ENCODE results near the gene ALPP.
"Not testable (repeated sequence)": the region's sequence is repeated elsewhere in the genome, so short reads cannot be mapped to it uniquely, and the experiment has no call there.

The ALPP gene

GRCh38 chr2:232341061-232341738 lies 37.4 kb upstream of the ALPP start:
- DNase-seq (ENCODE audit: low spot score) = no peak

- no peak for DNase-seq (ENCODE audit: low spot score)
Measured at GRCh38 chr2:232341739-232342126, 36.8 kb upstream of the ALPP start.

DNA sequence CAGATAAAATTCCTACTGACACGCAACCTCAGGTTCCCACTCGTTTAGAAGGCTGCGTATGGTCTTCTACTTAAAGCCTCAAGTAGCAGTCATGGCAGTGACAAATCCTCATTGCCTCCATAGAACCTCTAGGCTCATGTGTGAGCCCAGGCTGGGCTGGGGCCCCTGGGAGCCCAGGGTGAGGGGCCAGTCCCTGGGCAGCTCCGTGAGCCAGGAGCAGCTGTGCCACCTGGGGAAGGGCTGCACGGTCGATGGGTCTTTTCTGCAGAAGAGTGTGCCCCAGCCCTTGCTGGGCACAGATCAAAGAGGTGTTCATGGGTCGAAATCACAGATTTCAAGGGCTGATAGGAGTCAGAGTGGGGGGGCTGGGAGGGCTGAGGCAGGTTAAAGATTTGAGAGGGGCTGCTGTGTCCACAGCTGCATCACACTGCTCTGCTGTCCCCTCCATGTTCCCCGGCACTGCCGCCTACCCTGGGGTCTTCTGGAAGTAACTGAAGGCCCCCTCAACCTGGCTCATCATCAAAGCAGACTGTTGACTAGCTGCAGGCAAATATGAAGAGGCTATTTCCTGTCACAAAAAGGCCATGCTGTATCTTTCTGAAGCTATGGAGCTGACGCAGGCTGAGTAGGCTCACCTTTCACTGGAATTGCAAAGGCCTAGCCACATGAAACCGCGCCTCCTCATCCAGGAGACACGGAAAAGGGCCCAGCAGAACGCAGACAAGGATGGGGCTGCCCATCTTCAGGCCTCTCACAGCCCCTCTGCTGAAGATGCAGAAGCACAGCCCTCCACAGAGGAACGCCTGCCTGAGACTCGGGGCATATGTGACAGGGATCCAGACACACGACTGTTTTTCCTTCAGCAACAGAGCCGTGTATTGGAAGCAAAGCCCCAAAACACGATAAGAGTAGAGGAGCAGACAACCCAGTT lies 35.7 kb upstream of the ALPP start:
- no peak for DNase-seq (ENCODE audit: low spot score)

GRCh38 chr2:232343821-232344220 lies 34.7 kb upstream of the ALPP start:
- DNase-seq (ENCODE audit: low spot score) = no peak

- DNase-seq (ENCODE audit: low spot score) = no peak
Measured at GRCh38 chr2:232345251-232345650, 33.3 kb upstream of the ALPP start.

DNA sequence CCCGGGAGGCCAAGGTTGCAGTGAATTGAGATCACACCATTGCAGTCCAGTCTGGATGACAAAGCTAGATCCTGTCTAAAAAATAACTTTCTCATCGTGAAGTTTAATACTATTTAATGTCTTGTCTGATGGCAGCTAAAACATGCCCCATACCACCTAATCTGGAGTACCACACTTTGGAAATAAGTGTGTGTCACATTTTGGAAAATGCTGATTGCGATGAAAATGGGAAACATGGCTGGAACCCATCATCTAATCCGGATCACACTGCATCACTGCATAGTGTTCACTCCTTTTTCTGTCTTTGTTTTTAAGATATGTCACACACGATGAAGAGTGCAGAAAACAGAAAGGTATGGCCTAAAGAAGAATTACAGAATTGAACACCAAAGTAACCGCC lies 31.2 kb upstream of the ALPP start:
- DNase-seq (ENCODE audit: low spot score) = no peak

DNA sequence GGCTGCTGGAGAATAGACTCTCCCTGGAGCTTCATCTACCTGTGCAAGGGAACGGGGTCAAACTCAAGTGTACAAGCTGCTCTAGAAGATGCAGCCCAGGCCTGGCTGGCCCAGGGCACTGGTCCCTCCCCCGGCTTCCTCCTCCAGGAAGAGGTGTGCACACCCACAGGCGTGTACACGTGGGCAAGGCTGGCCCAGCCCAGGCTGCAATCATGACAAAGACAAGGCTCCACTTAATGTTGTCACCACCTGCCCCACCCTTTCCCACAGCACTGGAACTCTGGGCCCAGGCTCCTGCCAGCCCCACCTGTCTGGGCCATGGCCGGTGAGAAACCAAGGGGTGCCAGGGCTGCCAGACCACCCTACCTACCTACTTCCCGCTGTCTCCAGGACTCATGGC lies 29.6 kb upstream of the ALPP start:
- DNase-seq (ENCODE audit: low spot score) = peak; percentile 81

DNA sequence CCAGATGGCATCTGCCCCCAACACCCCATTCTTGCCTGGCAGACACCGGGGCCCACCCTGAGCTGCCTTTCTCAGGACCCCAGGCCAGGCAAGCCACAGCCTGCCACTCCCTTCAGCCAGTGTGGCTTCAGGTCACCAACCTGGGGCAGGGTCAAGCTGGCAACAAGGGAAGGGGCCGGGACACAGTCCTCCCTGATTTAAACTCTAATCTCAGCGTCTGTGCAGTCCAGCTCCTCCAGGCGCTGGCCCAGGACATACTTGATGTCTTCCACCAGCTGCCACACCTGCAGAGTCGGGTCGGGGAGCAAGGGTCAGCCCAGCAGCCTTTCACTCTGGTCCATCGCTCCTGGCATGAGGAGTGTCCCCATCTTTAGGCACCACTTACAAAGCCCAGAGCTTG lies 29.0 kb upstream of the ALPP start:
- DNase-seq (ENCODE audit: low spot score) = no peak

- no peak for DNase-seq (ENCODE audit: low spot score)
Measured at GRCh38 chr2:232349946-232350635, 28.5 kb upstream of the ALPP start.

GRCh38 chr2:232350804-232351685 lies 27.5 kb upstream of the ALPP start:
- DNase-seq (ENCODE audit: low spot score) = no peak

DNA sequence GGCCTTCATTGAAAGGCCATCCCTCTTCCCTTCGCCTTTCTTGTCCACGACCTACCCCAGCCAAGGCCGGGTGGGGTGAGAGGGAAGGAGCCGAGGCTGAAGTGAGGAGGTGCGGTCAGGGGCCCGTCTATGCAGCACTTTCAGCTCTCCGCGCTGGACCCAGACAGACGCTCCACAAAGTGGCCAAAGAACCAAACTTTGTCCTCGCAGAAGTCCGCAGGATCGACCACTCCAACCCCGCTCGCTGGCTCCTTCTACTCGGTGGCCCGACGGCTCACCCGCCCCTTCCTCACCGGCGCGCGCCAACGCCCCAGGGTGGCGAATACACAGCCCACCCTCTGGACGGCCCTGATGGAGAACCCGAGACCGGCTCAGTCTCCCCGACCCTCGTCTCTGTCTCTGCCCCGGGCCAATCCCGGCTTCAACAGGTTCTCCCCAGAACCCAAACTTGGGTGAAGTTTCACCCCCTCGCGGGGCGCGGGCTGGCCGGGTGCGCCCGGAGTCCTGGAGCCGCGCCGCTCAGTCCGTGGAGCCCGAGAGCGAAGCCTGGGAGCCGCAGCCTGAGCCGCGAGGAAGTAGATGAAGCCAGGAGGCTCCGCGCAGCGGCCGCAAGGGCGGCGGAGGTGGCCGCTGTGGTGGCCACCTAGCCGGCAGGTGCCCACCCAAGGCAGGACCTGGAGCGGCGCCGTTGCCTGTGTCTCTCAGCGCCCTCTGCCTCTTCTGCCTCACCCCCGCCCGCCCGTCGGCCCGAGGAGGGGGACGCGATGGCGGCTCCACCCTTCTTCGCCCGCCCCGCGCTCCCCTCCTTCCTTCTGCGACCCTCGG lies 26.7 kb upstream of the ALPP start:
- DNase-seq (ENCODE audit: low spot score) = no peak

DNA sequence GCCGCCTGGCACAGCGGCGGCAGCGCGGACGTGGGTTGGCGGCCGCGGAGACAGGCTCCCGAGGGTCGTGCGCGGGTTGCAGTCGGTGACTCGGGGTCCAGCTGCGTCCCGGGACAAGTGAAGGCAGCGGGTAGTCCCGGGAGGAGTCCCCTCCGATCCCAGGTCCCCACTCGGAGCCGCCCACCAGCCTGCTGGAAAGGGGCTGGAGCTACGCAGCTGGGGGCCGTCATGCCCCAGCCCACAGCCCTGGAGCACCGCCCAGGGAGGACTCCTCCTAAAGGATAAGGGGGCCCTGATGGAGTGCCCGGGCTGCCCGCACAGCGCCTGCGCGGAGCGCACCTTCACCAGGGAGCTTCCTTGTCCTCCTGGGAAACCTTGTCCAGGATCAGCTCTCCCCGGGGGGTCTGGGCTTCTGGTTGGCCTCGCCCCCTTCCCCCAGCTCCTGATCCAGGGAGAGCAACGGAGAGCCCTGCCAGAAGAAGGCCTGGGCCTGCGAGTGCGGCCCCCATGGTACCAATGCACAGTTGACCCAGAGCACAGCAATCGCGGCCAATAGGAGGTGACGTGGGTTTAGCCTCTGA lies 25.9 kb upstream of the ALPP start:
- no peak for DNase-seq (ENCODE audit: low spot score)

DNA sequence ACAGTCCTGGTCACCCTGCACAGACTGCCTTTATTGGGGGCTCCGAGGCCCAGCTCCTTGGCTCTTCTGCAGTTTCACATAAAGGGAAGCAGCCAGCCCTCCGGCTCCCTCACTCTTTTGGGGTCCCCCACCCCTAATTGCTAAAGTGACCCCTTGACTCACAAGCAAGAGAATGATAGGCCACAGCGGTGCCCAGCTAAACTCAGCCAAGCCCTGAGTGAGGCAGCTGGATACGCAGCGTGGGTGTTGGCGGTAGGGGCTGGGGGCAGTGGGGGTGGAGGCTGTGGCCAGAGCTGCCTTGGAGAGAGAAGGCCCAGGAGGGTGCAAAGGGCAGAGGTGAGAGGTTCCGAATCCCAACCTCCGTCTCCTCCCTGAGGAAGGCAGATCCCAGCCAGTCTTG lies 25.5 kb upstream of the ALPP start:
- DNase-seq (ENCODE audit: low spot score) = no peak

DNA sequence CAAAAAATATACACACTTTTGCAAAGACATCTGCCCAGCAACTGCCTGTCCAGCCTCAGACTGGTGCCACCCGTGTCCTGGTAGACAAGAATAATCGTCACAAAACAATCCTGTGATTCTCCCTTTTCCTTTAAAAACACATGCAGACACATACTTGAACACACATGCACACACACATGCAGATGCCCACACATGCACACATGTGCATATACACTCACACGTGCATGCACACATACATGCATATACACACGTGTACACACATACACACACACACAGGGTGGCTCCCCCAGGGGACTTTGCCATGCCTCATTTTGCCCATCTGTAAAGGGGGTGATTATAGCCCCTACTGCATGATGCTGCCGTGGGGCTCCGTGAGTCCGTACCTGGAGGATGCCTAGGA lies 24.9 kb upstream of the ALPP start:
- no peak for DNase-seq (ENCODE audit: low spot score)

DNA sequence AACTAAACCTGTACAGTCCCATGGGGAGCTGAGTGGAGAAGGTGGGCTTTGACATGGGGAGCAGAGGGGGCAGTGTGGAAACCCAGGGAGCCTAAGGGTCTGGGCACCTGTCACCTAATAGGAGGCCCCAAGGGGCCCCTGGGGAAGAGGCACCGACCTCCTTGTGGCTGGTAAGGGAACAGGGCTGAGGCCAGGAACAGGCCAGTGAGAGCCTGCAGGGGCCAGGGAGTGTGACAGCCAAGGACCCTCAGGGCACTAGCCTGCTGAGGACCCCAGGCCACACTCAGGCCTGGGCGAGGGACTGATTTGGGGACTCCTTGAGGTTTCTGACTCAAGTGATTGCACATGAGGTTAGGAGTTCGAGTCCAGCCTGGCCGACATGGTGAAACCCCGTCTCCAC lies 24.5 kb upstream of the ALPP start:
- DNase-seq (ENCODE audit: low spot score) = no peak

DNA sequence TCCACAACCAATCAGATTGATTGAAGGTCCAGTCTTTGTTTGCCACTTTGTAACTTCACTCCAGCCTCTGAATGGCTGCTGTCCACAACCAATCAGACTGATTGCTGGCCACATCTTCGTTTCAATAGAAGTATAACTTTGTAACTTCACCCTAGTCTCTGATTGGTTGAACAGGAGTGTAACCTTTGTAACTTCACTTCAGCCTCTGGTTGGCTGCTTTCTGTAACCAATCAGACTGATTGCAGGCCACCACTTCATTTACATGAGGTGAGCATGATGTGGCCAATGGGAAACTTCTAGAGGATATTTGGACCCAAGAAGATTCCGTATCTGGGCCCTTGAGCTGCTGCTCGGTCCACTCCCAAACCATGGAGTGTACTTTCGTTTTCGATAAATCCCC lies 16.9 kb upstream of the ALPP start:
- DNase-seq (ENCODE audit: low spot score) = no peak

DNA sequence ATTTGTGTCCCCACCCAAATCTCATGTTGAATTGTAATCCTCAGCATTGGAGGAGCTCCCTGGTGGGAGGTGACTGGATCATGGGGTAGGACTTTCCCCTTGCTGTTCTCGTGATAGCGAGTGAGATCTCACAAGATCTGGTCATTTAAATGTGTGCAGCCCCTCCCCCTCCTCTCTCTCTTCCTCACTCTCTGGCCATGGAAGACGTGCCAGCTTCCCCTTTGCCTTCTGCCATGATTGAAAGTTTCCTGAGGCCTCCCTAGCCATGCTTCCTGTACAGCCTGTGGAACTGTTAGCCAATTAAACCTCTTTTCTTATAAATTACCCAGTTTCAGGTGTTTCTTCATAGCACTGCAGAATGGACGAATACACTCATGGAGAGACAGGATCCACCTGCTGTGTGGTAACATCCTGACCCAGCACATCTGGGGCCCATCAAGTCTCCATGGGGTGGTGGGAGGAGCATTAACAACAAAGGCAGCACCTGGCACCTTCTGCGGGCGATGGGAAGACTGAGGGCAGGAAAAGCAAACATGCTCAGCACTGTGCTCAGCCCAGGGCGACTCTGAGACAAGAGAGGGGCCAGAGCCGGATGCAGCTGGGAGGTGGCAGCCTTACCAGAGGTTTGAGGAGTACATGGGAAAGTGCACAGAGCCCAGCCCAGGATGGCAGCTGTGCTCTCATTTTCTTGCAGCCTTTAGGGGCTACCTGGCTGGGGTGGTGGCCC lies 16.2 kb upstream of the ALPP start:
- no peak for DNase-seq (ENCODE audit: low spot score)

DNA sequence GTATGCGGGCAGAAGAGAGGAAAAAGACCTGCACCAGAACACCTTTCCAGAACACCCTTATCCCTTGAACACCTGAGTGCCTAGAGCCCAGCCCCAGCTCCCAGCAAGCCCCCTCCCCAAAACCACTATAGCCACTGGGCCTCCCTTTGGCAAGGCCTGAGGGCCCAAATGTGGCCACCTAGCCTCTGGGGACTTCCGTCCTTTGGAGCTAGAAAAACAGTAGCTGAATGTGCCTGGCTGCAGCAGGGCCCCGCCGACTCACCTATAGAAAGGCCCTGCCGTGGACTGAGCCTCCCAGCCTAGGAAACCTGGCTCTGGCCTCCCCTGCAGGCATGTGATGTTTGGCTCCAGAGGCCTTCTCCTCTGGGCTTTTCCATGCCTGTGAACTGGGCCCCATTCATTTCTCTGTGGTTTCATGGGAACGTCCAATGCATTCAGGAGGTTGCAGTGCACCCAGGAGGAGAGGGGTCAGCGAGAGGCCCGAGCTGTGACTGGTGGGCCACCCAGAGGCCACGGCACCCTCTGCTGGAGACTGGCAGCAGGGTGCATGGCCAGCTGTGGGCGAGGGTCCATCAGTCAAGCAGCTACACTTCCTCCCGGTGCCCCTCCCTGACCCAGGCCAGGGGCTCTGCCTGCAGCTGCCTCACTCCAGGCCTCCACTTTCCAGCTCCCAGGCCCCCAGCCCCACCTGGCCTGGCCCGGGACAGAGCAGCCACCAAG lies 15.3 kb upstream of the ALPP start:
- DNase-seq (ENCODE audit: low spot score) = not testable (repeated sequence)

All from SW480 (cell line).